HepG2 (cell line): ENCODE data around the gene ACAP1. TPM values are rescaled to one million over a fixed set of nuclear protein-coding genes. Genes with fewer than 3 reads are reported as not detected.

Experiments
- ASH2L ChIP-seq: fragments of 300-600, 200-600 bp; sonication (generic); IDR thresholded peaks from 2 replicates; pipeline ENCODE4 v1.7.0; 2017; ENCODE audit warnings: low read depth, mild to moderate bottlenecking, moderate library complexity, mixed read lengths, low read length; ENCODE audit not compliant: insufficient read length
- ATF5 ChIP-seq: sonication (generic); formaldehyde crosslinking; IDR thresholded peaks from 2 replicates; pipeline ENCODE4 v1.4.0; 2020; ENCODE audit warnings: mild to moderate bottlenecking, low read depth, missing genetic modification reagents
- BATF2 ChIP-seq: sonication (generic); formaldehyde crosslinking; IDR thresholded peaks from 2 replicates; pipeline ENCODE4 v1.8.0; 2022; ENCODE audit warnings: mild to moderate bottlenecking, missing genetic modification reagents, moderate library complexity
- CAMTA2 ChIP-seq: sonication (generic); formaldehyde crosslinking; IDR thresholded peaks from 2 replicates; pipeline ENCODE4 v1.4.0; 2020; ENCODE audit warnings: mild to moderate bottlenecking, missing genetic modification reagents, borderline replicate concordance
- CBX2 ChIP-seq, 2 experiments: fragments of 200-600 bp in 1 of 2; sonication (generic); formaldehyde crosslinking in 1 of 2; IDR thresholded peaks; 2 replicates each; pipeline versions ENCODE4 v1.7.0 to v1.8.1; 2018 to 2022; ENCODE audit warnings: low read depth in 2 of 2, low read length in 1 of 2, mild to moderate bottlenecking in 1 of 2, missing genetic modification reagents in 1 of 2
- CREB1 ChIP-seq, 2 experiments: fragments of 450-650 bp in 1 of 2; IDR thresholded peaks; 2 replicates each; pipeline ENCODE4 v1.6.1; 2016 to 2017; ENCODE audit warnings: control low read depth in 1 of 2, mild to moderate bottlenecking in 1 of 2, missing compliant biosample characterization in 1 of 2, missing genetic modification characterization in 1 of 2
- HNF4G ChIP-seq, 2 experiments: sonication (generic) in 1 of 2; formaldehyde crosslinking in 1 of 2; IDR thresholded peaks; 2 replicates each; pipeline versions ENCODE4 v1.4.0 to v1.6.1; 2011 to 2020; ENCODE audit warnings: borderline replicate concordance in 2 of 2, low read depth in 2 of 2, mild to moderate bottlenecking in 2 of 2, low read length in 1 of 2, missing genetic modification reagents in 1 of 2, moderate library complexity in 1 of 2
- KAT2B ChIP-seq: fragments of 150-350 bp; IDR thresholded peaks from 2 replicates; pipeline ENCODE4 v1.6.1; 2014; ENCODE audit warnings: low read depth, low read length, borderline replicate concordance
- KLF13 ChIP-seq: sonication (generic); formaldehyde crosslinking; IDR thresholded peaks from 2 replicates; pipeline ENCODE4 v1.4.0; 2020; ENCODE audit warnings: mild to moderate bottlenecking, missing genetic modification reagents
- MBD4 ChIP-seq: IDR thresholded peaks from 2 replicates; pipeline ENCODE4 v1.6.1; 2012; ENCODE audit warnings: low read length, inconsistent platforms, borderline replicate concordance
- PCBP1 ChIP-seq: fragments of 200-400 bp; formaldehyde crosslinking; IDR thresholded peaks from 2 replicates; pipeline ENCODE4 v1.6.1; 2017; ENCODE audit warnings: mild to moderate bottlenecking, low read depth, low read length, borderline replicate concordance
- RNF219 ChIP-seq: sonication (generic); formaldehyde crosslinking; IDR thresholded peaks from 2 replicates; pipeline ENCODE4 v1.5.0; 2020; ENCODE audit warnings: mild to moderate bottlenecking, missing genetic modification reagents
- SETDB1 ChIP-seq: sonication (generic); formaldehyde crosslinking; IDR thresholded peaks from 2 replicates; pipeline ENCODE4 v1.5.1; 2020; ENCODE audit warnings: missing genetic modification reagents, mild to moderate bottlenecking, borderline replicate concordance
- ZNF18 ChIP-seq: sonication (generic); formaldehyde crosslinking; IDR thresholded peaks from 2 replicates; pipeline ENCODE4 v1.8.0; 2022; ENCODE audit warnings: mild to moderate bottlenecking, missing genetic modification reagents; ENCODE audit not compliant: insufficient replicate concordance
- ZNF574 ChIP-seq: sonication (generic); formaldehyde crosslinking; IDR thresholded peaks from 2 replicates; pipeline ENCODE4 v1.4.0; 2020; ENCODE audit warnings: missing genetic modification reagents
- polyA plus RNA-seq, 8 experiments: library from polyadenylated mRNA; depleted of rRNA in 3 of 8; stranded (reverse) in 7 of 8; unstranded in 1 of 8; fragments of >200 nt; fragmentation: Illumina TruSeq in 4 of 8; extraction: Trizol in 4 of 8; gene quantifications; 2 replicates each; pipeline versions ENCODE4 v1.2.1 to v1.2.3, GENCODE V29; 2011 to 2016; ENCODE audit warnings: low read depth in 4 of 8, missing spikeins in 1 of 8, mixed read lengths in 1 of 8; ENCODE audit not compliant: insufficient read depth in 1 of 8
- total RNA-seq, 5 experiments: library from RNA; depleted of rRNA; stranded (reverse); fragments of >200 nt; fragmentation: Illumina TruSeq; extraction: Trizol; gene quantifications; 2 replicates each; pipeline ENCODE4 v1.2.3, GENCODE V29; 2016; ENCODE audit warnings: low read depth in 1 of 5

ACAP1 gene
- total and polyA plus RNA-seq, 2 of the 13 experiments (the other 11 are each of a cell fraction or from before 2014, with no cell fraction given) = 1.3 to 2.5 TPM

GRCh38 chr17:7328840-7329373 is 7.4 kb upstream of the ACAP1 start, which contains the start of gene NEURL4 (continued):
- TF ChIP-seq ATF5 (CRISPR knock-in tag) (no peak), ZNF574 (no peak), CBX2 (IDR thresholded peaks at IDR 0.05; ENCODE audit: low read depth, low read length) (no peak), CBX2 (CRISPR knock-in tag; IDR thresholded peaks at IDR 0.05; ENCODE audit: low read depth) (no peak), CREB1 (IDR thresholded peaks at IDR 0.05) (no peak), CREB1 (CRISPR knock-in tag; IDR thresholded peaks at IDR 0.05) (no peak), KLF13 (CRISPR knock-in tag) (no peak), MBD4 (no peak), CAMTA2 (CRISPR knock-in tag) (no peak), BATF2 (CRISPR knock-in tag) (no peak), ZNF18 (no peak), SETDB1 (CRISPR knock-in tag) (no peak), RNF219 (CRISPR knock-in tag) (no peak), PCBP1 (0 out of 2 replicates have a peak, but pooled peaks have one; percentile 31), HNF4G (IDR thresholded peaks at IDR 0.05; ENCODE audit: borderline replicate concordance, low read depth, low read length) (no peak), HNF4G (CRISPR knock-in tag; IDR thresholded peaks at IDR 0.05; ENCODE audit: borderline replicate concordance, low read depth) (no peak), ASH2L (no peak), KAT2B (no peak)
